ENCODE data around the gene BLVRA. TPM values are rescaled to one million over a fixed set of nuclear protein-coding genes. Genes with fewer than 3 reads are reported as not detected.
"Not testable (repeated sequence)": the region's sequence is repeated elsewhere in the genome, so short reads cannot be mapped to it uniquely, and the experiment has no call there.

The BLVRA gene
- total RNA-seq, 1 donor from 2014 or later: 21.2 TPM

DNA sequence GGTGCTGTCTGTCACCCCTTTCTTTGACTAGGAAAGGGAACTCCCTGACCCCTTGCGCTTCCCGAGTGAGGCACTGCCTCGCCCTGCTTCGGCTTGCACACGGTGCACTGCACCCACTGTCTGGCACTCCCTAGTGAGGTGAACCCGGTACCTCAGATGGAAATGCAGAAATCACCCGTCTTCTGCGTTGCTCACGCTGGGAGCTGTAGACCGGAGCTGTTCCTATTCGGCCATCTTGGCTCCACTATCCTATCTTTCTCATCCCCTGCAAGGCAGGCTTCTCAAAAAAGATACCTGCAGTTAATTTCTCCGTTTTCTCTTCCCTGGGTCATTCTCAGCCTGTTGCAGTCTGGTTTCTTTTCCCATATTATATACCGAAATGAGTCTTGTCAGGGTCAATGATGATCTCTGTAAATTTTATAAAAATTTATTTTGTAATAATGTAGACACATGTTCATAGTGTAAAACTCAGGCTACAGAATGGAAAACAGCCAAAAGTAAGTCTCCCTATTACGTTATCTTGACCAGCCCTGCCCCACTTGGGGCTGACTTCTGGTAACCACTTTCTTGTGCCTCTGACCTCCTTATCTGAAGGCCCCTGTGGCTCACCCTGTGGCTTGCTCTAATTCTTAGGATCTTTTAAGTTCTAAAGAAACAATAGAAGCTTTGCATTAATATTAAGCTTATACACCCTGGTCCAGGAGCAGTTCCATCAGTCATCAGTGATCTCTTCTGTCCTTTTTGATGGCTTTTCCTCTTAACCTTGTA is 20.7 kb downstream of the BLVRA start:
- H3K27me3 Mint-ChIP-seq (ENCODE audit: unreplicated experiment): peaks cover 2% of the 10 kb centered on the region
- TF ChIP-seq CTCF (IDR thresholded peaks at IDR 0.05): no peak
- DNase-seq (ENCODE audit: extremely low spot score, unreplicated experiment): peak; percentile 23
- H3K27ac Mint-ChIP-seq (ENCODE audit: unreplicated experiment): no peak overlapping the region
- no peak overlapping the region for H3K4me3 Mint-ChIP-seq (ENCODE audit: unreplicated experiment)
- no peaks in the 10 kb centered on the region for H3K4me1 Mint-ChIP-seq (ENCODE audit: unreplicated experiment)
- peaks cover 3% of the 10 kb centered on the region for H3K9me3 Mint-ChIP-seq (ENCODE audit: unreplicated experiment)
- H3K36me3 Mint-ChIP-seq (ENCODE audit: unreplicated experiment): peaks cover 11% of the 10 kb centered on the region

- Mint-ChIP-seq H3K4me1 (ENCODE audit: unreplicated experiment) (no peaks in the 10 kb centered on the region), H3K36me3 (ENCODE audit: unreplicated experiment) (peaks cover 8% of the 10 kb centered on the region), H3K4me3 (ENCODE audit: unreplicated experiment) (no peak overlapping the region), H3K27me3 (ENCODE audit: unreplicated experiment) (peaks cover 2% of the 10 kb centered on the region), H3K27ac (ENCODE audit: unreplicated experiment) (no peak overlapping the region), H3K9me3 (ENCODE audit: unreplicated experiment) (no peaks in the 10 kb centered on the region)
- TF ChIP-seq CTCF (IDR thresholded peaks at IDR 0.05): no peak
- DNase-seq (ENCODE audit: extremely low spot score, unreplicated experiment): peak; percentile 34
Observed at GRCh38 chr7:43781726-43782607, 23.5 kb downstream of the BLVRA start.

GRCh38 chr7:43782768-43783555 is 24.5 kb downstream of the BLVRA start:
- TF ChIP-seq CTCF (IDR thresholded peaks at IDR 0.05): no peak
- H3K4me3 Mint-ChIP-seq (ENCODE audit: unreplicated experiment): no peak overlapping the region
- peak; percentile 53 for DNase-seq (ENCODE audit: extremely low spot score, unreplicated experiment)
- peaks cover 6% of the 10 kb centered on the region for H3K36me3 Mint-ChIP-seq (ENCODE audit: unreplicated experiment)
- H3K27ac Mint-ChIP-seq (ENCODE audit: unreplicated experiment): no peak overlapping the region
- H3K4me1 Mint-ChIP-seq (ENCODE audit: unreplicated experiment): no peaks in the 10 kb centered on the region
- H3K9me3 Mint-ChIP-seq (ENCODE audit: unreplicated experiment): no peaks in the 10 kb centered on the region
- H3K27me3 Mint-ChIP-seq (ENCODE audit: unreplicated experiment): peaks cover 2% of the 10 kb centered on the region

GRCh38 chr7:43784030-43784584 is 25.6 kb downstream of the BLVRA start:
- no peak for TF ChIP-seq CTCF (IDR thresholded peaks at IDR 0.05)
- Mint-ChIP-seq H3K4me3 (ENCODE audit: unreplicated experiment) (no peak overlapping the region), H3K27ac (ENCODE audit: unreplicated experiment) (no peak overlapping the region), H3K4me1 (ENCODE audit: unreplicated experiment) (no peaks in the 10 kb centered on the region), H3K9me3 (ENCODE audit: unreplicated experiment) (no peaks in the 10 kb centered on the region), H3K36me3 (ENCODE audit: unreplicated experiment) (peaks cover 6% of the 10 kb centered on the region), H3K27me3 (ENCODE audit: unreplicated experiment) (peaks cover 2% of the 10 kb centered on the region)
- peak; percentile 5 for DNase-seq (ENCODE audit: extremely low spot score, unreplicated experiment)

GRCh38 chr7:43784585-43785087 is 26.2 kb downstream of the BLVRA start:
- not testable (repeated sequence) for H3K27me3 Mint-ChIP-seq (ENCODE audit: unreplicated experiment); H3K27ac Mint-ChIP-seq (ENCODE audit: unreplicated experiment); H3K4me1 Mint-ChIP-seq (ENCODE audit: unreplicated experiment); H3K36me3 Mint-ChIP-seq (ENCODE audit: unreplicated experiment); H3K9me3 Mint-ChIP-seq (ENCODE audit: unreplicated experiment); H3K4me3 Mint-ChIP-seq (ENCODE audit: unreplicated experiment)
- DNase-seq (ENCODE audit: extremely low spot score, unreplicated experiment): peak; percentile 56

All from osteocyte (in vitro differentiated cells).